Right ventricle myocardium inferior (tissue), 1 donor: Measurements from ENCODE around the gene OCA2. TPM values are rescaled to one million over a fixed set of nuclear protein-coding genes. Genes with fewer than 3 reads are reported as not detected.

Source experiments
- ATAC-seq: fragments of 200-7000 bp; cut with Tn5 transposase; one replicate; pipeline ENCODE4 v1.9.1; 2020; ENCODE audit warnings: mild to moderate bottlenecking, moderate library complexity
- DNase-seq: peaks from one replicate; pipeline ENCODE4 v3.0.0; 2021; ENCODE audit errors: missing footprints
- intact Hi-C: fragments of 100-400 bp; cut with DNase I; formaldehyde crosslinking; loops from one replicate; pipeline ENCODE4 v1.11.0; 2022
- total RNA-seq: library from RNA; stranded (reverse); fragmentation: NEBNext Ultra II Directional; extraction: Animal tissue kit (Norgen Biotek cat#: 25700); gene quantifications from one replicate; pipeline ENCODE4 v1.2.1, GENCODE V29; 2021
- donor health status: DM: no; HTN: yes; CAD: no; lungs with severe emphysema.

OCA2 gene
- total RNA-seq, 1 donor from 2014 or later: not detected

DNA sequence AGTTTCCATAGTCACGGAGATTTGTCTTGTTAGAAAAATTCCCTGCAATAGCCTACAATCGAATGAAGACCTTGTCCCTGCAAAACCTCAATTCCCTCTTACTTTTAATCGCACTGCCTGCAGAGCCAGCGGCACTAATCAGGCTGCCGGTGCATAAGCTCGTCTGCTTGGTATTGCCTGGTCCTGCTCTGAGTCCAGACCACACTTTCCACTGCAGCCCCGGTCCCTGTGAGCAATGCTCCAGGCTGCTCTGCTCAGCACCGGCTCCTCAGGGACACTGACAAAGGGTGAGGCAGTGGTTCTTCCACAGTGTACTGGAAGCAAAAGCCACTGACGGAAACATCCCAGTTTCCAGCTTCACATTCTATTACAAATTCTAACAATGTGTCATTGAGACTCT, 164.3 kb downstream of the OCA2 start:
- intact Hi-C loops: no loop called here
- ATAC-seq: no peak
- DNase-seq: no peak

DNA sequence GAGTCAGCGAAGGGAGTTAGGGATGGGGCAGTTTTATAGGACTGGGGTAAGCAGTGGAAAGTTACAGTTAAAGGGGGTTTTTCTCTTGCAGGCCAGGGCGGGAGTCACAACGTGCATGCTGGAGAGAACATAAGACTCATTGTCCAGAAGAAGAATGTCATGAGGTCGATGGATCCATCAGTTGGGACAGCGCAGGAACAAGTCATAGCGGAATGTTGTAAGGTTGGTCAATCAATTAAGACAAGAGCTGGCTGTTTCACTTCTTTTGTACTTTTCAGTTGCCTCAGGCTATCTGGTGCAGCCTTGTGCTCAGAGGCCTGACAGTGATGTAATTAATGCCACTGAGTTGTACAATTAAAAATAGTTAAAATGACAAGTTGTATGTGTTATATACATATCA, 165.6 kb downstream of the OCA2 start:
- no peak for DNase-seq
- no peak for ATAC-seq
- intact Hi-C loops: no loop called here

DNA sequence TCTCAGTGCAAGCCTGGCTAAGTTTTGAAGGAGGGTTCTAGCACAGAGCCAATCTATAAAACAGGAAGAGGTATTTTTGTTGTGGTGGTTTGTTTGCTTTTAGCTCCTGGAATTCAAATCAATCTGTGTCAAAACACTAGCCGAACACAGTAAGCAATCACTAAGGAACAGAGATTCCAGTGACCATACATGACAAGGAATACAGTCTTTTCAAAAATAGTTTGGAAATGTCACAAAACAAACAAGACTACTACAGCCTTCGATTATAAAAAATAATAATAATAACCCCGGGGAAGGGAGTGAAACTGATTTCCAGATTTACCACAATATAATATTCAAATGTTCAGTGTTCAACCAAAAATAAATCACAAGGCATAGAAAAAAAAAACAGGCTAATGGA, 166.5 kb downstream of the OCA2 start:
- intact Hi-C loops: no loop called here
- ATAC-seq: no peak
- DNase-seq: no peak

DNA sequence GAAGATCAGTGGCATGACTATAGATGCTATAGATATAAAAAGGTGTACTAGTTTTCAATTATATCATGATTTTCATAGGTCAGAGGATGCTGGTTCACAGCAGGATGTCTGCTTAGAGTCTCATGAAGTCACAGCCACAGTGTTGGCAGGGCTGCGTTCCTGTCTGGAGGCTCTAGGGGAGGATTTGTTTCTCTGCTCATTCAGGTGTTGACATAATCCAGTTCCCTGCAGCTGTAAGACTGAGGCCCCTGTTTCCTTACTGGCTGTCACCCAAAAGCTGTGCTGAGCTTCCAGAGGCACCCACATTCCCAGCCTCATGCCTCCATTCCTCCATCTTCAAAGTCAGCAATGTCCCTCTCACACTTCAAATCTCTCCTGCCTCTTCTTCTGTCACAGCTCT, 170.7 kb downstream of the OCA2 start:
- DNase-seq (no peak), ATAC-seq (no peak)

DNA sequence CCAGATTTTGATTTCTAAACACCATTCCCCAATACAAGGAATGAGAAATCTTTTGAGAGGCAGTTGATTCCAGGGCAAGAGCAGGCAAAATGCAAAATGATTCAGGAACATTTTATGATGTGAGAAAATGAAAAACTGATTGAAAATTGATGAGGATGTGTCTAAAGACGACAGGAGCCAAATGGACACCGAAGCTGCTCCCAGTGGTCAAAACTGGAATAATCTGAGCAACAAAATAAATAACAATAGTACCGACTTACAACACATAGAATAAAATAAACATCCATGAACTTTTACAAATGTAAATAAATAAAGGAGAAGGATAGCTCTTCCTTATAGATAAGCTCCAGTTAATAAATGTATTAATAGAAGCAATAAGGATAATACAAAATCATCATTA, 186.8 kb downstream of the OCA2 start:
- DNase-seq (no peak), ATAC-seq (no peak)
- intact Hi-C loops: no loop called here

More for the DNA sequence above, 170.7 kb downstream of the OCA2 start:
- intact Hi-C loops: no loop called here

DNA sequence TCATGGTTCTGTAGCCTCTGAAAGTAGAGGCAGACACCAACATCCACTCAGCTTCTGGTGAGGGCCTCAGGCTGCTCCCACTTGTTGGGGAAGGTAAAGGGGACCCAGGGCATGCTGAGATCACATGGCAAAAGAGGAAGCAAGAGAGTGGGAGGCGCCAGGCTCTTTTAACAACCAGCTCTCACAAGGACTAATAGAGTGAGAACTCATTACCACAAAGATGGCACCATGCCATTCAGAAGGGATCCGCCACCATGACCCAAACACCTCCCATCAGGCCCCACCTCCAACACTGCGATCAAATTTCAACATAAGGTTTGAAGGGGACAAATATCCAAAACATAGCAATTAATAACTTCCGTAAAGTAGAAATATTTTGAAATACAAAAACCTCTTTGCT, 192.3 kb downstream of the OCA2 start:
- ATAC-seq (no peak), DNase-seq (no peak)
- intact Hi-C loops: no loop called here

DNA sequence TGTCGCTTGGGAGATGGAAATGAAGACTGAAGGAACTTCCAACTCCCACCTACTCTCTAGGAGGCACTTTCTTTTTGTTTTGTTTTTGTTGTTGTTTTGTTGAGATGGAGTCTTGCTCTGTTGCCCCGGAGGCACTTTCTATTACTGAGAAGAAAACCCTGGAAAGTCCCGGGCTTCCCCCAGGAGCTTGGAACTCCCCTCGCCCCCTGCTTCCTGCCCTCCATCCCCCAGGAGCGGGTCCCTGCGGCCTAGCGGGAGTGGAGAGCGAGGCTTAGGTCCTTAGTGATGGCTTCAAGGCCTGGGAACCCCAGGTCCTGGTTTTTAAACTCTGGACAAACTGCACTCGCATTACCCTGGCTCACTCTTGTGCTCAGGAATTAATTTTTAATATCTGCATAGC, 195.7 kb downstream of the OCA2 start:
- ATAC-seq (no peak), DNase-seq (no peak)
- intact Hi-C loops: no loop called here

DNA sequence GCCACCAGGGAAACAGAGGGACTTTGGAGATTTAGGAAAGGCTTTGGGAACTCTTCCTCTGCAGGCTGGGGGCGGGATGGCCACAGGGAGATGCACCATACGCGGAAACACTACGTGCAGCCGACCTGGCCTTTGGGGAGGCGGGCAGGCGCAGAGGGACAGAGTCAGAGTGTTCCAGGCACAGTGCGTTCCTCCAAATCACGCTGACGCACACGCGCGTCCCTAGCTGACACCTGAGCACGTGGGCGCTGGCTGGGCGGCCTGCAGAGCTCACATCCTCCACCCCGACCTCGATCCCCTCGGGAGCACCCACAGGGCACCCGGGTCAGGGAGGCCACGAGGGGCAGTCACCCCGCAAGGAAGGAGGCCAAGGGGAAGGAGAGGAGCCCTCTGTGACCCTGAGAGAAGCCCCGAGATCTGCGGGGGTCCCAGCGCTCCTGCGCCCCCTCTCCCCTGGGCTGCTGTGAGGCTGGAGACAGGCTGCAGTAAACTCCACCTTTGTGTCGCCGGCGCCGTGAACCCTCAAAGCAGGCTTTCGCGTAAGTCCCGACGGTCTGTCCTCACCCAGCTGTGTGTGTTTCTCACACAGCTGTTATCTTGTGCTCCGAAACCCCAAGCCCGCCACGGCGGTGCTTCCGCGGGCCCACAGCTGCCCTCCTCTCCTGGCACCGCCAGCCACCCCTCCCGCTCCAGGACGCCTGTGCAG, 196.3 kb downstream of the OCA2 start:
- intact Hi-C loops: no loop called here
- no peak for DNase-seq
- ATAC-seq: no peak

DNA sequence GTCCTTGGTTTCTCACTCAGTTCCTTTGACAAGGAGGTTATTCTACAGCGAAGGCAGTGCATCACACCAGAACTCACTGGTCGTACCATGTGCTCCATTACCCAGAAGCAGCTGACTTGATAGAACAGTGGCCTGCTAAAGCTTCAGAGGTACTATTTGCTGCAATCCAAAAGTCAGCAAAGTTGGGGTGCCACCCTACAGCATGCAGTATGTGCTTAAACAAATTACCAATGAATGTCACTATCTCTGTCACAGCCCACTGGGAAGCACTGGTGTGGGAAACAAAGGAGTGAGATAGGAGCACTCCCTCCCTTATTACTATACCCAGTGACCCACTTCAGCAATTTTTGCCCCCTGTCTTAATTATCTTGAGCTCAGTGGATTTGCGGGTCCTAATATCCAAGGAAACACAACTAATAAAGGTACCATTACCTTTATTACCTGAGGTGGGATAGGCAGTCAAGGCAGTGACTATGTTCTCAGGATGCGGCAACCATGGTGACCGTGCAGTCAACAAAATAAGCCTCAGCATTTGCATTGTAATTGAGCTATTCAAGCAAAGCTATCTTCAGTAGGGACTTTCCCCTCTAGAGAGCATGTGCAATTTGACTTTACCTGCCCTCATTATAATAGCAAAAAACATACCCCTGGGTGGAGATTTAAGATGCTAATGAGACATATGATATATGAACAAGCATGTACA, 199.4 kb downstream of the OCA2 start:
- ATAC-seq (no peak), DNase-seq (no peak)
- intact Hi-C loops: no loop called here

DNA sequence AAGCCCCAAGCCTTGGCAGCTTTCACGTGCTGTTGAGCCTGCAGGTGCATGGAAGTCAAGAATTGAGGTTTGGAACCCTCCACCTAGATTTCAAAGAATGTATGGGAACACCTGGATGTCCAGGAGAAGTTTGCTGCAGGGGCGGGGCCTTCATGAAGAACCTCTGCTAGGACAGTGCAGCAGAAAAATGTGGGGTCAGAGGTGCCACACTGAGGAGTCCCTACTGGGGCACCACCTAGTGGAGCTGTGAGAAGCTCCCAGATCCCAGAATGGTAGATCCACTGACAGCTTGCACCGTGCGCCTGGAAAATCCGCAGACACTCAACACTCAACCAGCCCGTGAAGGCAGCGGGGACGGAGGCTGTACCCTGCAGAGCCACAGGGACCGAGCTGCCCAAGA, 201.6 kb downstream of the OCA2 start:
- DNase-seq (no peak), ATAC-seq (no peak)

DNA sequence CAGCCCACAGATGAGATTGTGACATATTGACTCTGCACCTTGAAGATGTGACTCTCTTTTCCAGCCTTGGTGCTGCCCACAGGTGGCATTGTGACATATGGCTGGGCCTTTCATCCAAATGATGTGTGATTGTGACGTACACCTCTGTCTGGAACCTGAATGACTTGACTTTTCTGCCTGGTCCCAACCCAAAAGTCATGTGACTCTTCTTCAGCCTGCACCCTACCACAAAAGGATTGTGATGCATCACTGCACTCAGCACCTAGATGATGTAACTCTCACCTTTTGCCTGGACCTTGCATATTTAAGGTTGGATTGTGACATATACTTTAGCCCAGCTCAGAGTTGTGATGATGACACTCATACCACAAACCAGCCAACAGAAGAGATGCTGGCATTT, 204.5 kb downstream of the OCA2 start:
- DNase-seq: no peak
- no peak for ATAC-seq
- intact Hi-C loops: no loop called here

More for the DNA sequence above, 201.6 kb downstream of the OCA2 start:
- intact Hi-C loops: no loop called here

DNA sequence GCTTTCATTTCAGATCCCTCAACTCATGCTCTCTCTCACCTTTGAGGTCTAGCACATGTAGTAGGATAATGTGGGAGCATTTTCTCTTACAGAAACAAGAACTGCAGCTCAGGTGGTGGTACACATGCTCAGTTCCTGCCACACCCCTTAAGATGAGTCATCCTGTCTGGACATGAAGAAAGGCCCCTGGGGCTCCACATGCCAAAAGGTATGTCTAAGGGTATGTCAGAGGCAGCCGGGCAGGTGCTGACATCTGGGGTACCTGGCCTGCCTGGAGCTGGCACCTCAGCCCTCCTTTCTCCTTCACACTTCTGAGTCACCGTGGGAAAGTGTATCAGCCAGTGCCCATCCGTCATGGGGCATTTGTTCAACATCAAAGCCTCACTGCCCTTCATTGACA, 209.9 kb downstream of the OCA2 start:
- DNase-seq (no peak), ATAC-seq (no peak)
- intact Hi-C loops: no loop called here

DNA sequence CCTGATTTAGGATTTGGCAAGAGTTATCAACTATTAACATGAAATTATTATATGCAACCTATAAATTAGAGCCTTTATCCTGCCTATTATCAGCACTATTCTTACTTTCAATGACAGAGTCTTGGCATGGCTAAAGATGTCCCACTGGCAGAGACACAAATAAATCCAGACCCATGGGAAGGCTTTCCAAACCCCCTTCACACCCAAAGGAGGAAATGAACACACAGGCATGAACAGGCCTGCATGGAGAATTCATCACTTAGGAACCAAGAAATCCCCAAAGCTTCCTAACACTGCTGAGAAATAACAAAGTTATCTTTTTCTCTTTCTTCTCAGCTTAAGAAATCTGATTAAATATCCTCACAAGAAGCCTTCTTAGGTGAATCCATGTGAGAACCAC, 213.9 kb downstream of the OCA2 start:
- ATAC-seq (no peak), DNase-seq (no peak)
- intact Hi-C loops: no loop called here

DNA sequence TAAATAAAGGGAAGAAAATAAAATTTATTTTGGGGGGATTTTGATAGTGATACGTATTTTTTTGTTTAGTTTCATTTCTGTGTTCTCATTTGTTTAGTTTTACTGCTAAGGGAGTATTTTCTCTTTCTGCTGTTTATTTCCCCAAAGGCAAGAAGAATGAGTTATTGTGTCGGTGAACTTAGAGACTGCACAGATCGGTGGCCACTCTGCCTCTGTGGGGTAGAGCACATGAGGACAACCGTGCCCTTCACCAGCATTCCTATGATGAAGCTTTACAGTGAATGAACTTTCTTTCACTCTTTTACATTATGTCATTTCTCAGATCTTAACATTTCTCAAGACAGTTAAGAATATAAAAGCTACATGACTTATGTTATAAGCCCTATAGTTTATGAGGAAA, 214.4 kb downstream of the OCA2 start:
- DNase-seq (no peak), ATAC-seq (no peak)
- intact Hi-C loops: no loop called here

DNA sequence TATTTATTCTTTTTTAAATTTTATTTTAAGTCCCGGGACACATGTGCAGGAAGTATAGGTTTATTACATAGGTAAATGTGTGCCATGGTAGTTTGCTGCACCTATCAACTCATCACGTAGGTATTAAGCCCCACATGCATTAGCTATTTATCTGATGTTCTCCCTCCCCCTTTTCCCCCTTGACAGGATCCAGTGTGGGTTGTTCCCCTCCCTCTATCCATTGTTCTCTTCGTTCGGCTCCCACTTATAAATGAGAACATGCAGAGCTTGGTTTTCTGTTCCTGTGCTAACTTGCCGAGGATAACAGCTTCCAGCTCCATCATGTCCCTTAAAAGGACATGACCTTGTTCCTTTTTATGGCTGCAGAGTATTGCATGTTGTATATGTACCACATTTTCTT, 220.3 kb downstream of the OCA2 start:
- intact Hi-C loops: no loop called here

DNA sequence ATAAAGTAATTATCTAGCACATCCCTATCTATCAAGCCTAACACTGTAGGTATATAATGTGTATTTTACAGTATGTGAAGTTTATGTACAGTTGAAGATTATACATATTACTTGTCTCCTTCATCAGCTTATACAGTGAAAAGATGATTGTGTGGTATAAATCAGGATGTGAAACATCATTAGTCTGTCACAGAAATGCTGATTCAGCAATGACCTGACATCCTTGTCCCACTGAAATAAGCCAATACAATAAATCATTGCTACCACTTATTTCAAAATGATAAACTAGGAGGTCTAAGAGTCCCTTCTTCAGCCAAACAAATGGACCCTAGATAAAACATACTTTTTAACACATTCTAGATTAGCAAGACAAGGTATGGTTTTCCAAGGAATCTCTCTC, 225.3 kb downstream of the OCA2 start:
- DNase-seq (no peak), ATAC-seq (no peak)
- intact Hi-C loops: no loop called here

More for the DNA sequence above, 220.3 kb downstream of the OCA2 start:
- ATAC-seq (no peak), DNase-seq (no peak)

DNA sequence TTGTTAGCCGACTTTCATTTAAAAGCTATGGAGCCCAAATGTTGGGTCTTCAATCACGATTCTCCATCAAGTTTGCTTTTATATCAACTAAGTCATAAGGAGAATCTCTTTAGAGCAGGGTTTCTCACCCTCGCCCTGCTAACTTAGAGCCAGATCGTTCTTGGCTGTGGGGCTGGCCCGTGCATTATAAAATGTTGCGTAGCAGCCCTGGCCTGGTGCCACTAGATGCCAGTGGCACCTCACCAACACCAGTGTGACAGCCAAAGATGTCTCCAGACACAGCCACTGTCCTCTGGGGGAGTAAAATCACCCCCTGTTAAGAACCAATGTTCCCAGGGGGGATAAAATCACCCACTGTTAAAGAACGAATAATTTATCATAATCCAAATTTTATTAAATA, 226.1 kb downstream of the OCA2 start:
- peak; percentile 34 for ATAC-seq
- DNase-seq: no peak
- intact Hi-C loops: no loop called here

DNA sequence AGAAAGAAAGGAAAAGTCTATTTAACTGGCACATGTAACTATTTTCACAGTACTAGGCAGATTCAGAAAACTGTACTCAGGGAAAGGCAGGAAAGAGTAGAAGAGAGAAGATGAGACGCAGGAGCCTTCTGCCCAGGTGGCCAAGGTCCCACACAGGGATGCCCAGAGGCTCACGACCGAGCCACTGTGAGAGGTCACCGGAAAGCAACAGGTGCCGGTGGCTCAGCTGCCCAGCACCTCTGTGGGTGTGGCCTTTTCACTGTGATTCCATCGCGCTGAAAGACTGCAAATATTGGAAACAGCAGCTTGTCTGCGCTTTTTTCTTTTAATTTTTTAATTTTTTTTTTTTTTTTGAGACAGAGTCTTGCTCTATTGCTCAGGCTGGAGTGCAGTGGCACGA, 226.8 kb downstream of the OCA2 start:
- DNase-seq (peak; percentile 50), ATAC-seq (no peak)
- intact Hi-C loops: no loop called here

DNA sequence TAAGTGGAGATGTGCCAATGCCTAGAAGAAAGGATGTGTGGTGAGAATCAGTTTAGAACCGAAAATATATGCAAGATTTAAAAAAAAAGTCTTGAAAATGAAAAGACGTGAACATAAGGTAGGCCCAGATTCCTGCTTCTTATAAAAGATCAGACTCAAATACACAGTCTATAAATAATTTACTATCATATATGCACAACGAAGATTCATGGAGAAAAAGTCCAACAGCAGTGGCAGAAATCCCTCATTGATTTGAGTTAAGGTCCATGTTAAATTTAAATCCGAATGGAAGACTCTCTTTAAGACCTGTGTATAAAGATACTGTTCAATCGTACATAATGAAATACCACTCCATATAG, 227.2 kb downstream of the OCA2 start:
- no peak for ATAC-seq
- intact Hi-C loops: no loop called here
- no peak for DNase-seq

DNA sequence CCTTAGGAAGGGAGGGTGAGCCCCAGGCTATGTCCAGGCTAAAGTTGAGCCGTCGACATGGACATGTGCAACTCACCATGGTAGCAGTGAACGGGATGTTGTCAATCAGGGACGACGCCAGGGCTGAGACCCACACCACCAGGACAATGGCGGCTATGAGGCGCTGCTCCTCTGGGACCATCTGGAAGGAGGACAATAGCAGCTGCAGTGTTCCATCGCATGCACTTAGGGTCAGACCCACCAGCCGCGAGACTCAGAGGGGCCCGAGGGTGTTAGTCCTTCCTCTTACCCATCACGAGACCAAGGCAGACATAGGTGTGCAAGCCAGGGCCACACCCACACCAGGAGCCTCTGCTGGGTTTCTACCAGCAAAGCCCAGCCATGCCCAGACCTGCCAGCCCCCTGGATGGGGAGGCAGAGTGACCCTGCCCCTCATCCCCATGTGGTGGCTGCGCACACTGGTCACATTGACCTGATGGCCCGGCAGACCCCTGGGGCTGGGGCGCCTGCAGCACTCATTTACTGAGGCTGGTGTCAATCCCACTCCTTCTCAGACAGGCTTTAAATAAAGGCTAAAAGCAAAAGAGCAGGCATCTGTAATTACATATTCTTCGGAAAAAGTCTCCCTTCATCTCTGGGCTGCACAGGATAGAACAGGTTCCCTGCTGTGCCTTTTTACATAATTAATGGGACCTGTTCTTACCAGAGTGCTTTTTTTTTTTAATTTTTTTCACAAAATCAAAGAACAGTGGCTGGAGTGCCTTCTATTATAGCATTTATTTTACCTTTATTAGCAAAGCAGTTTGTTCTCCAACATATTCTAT, 227.8 kb downstream of the OCA2 start:
- ATAC-seq (no peak), DNase-seq (no peak)
- intact Hi-C loops: no loop called here
